Omental fat pad (tissue), 4 donors: ENCODE data around the gene GPR35. TPM values are rescaled to one million over a fixed set of nuclear protein-coding genes. Genes with fewer than 3 reads are reported as not detected.
"Not testable (repeated sequence)": the region's sequence is repeated elsewhere in the genome, so short reads cannot be mapped to it uniquely, and the experiment has no call there.

Experiments used
- ATAC-seq: fragments of 150-250 bp; one replicate; pipeline ENCODE4 v1.9.1; 2016; ENCODE audit warnings: mild to moderate bottlenecking, moderate library complexity; ENCODE audit not compliant: low FRiP score
- DNase-seq: peaks from one replicate; pipeline ENCODE4 v3.0.0-alpha.2; 2019; ENCODE audit warnings: low spot score
- total RNA-seq, 4 donors: library from RNA; depleted of rRNA; stranded (reverse); fragments of >200 nt; gene quantifications; one replicate each; pipeline ENCODE4 v1.1.0, GENCODE V29; 2016
- TF ChIP-seq, protein P1 (sequence below), 3 donors: fragments of 450-650 bp; IDR thresholded peaks; one replicate each; pipeline ENCODE4 v1.5.1; 2016 to 2017; ENCODE audit warnings: antibody characterized with exemption in 3 of 3, mild to moderate bottlenecking in 3 of 3, moderate library complexity in 2 of 3

GPR35 gene
- total RNA-seq, 4 donors from 2014 or later: 1.3 to 2.4 (median 1.9) TPM

- TF ChIP-seq, protein P1, sequence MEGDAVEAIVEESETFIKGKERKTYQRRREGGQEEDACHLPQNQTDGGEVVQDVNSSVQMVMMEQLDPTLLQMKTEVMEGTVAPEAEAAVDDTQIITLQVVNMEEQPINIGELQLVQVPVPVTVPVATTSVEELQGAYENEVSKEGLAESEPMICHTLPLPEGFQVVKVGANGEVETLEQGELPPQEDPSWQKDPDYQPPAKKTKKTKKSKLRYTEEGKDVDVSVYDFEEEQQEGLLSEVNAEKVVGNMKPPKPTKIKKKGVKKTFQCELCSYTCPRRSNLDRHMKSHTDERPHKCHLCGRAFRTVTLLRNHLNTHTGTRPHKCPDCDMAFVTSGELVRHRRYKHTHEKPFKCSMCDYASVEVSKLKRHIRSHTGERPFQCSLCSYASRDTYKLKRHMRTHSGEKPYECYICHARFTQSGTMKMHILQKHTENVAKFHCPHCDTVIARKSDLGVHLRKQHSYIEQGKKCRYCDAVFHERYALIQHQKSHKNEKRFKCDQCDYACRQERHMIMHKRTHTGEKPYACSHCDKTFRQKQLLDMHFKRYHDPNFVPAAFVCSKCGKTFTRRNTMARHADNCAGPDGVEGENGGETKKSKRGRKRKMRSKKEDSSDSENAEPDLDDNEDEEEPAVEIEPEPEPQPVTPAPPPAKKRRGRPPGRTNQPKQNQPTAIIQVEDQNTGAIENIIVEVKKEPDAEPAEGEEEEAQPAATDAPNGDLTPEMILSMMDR (IDR thresholded peaks at IDR 0.05): no peak
- ATAC-seq (no peak), DNase-seq (no peak)
These were observed 13.6 kb upstream of the GPR35 start for GRCh38 chr2:240611601-240612210.

- DNase-seq: no peak
- TF ChIP-seq, protein P1 (IDR thresholded peaks at IDR 0.05): no peak
- ATAC-seq: no peak
These were observed 11.5 kb upstream of the GPR35 start for GRCh38 chr2:240613781-240614180.

DNA sequence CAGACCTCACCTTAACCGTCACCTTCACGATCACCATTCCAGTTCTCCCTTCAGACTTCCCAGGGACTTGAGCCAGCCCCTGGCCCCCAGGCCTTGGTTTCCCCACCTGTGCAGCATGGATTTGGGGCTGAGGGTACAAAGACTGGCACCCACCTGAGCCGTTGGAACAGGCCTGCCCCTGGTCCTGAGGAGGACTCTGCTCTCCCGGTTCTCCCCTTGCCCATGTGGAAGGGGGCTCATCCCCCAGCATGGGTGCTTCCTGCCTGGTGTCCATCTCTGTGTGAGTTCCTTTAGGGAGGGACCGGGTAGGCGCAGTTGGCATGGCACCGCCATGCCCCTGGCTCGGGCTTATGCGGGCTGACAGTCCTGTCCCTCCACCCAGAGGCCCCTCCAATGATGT, 10.9 kb upstream of the GPR35 start:
- TF ChIP-seq, protein P1 (IDR thresholded peaks at IDR 0.05): no peak
- ATAC-seq (no peak), DNase-seq (no peak)

GRCh38 chr2:240615396-240615795, 9.9 kb upstream of the GPR35 start:
- TF ChIP-seq, protein P1 (IDR thresholded peaks at IDR 0.05): no peak
- DNase-seq: no peak
- no peak for ATAC-seq

GRCh38 chr2:240615820-240616547, 9.3 kb upstream of the GPR35 start:
- DNase-seq (no peak), ATAC-seq (no peak)
- TF ChIP-seq, protein P1 (IDR thresholded peaks at IDR 0.05): no peak

- not testable (repeated sequence) for ATAC-seq, DNase-seq
These were observed 8.2 kb upstream of the GPR35 start for GRCh38 chr2:240616860-240617666.

GRCh38 chr2:240618776-240619175, 6.5 kb upstream of the GPR35 start:
- ATAC-seq: no peak
- TF ChIP-seq, protein P1 (IDR thresholded peaks at IDR 0.05): no peak
- no peak for DNase-seq
